H1 (cell line): ENCODE results near the gene ADGRF1. TPM values are rescaled to one million over a fixed set of nuclear protein-coding genes. Genes with fewer than 3 reads are reported as not detected.

Source experiments
- CTCF ChIA-PET: fragments of 300-600 bp; sonication (Branson Sonifier 250); formaldehyde crosslinking; loops from one replicate; lab custom pipeline; 2021; ENCODE audit not compliant: partially characterized antibody; lab: Charles Lee
- POLR2A ChIA-PET: fragments of 300-600 bp; sonication (Branson Sonifier 250); formaldehyde crosslinking; loops from one replicate; lab custom pipeline; 2021; ENCODE audit warnings: inconsistent platforms; ENCODE audit not compliant: partially characterized antibody; lab: Charles Lee
- DNase-seq, 2 experiments: peaks; one replicate each; pipeline versions ENCODE4 v3.0.0 to v3.0.0-alpha.2; 2010 to 2022; ENCODE audit warnings: low spot score in 2 of 2, low read depth in 1 of 2, mixed read lengths in 1 of 2
- FAIRE-seq: peaks from 2 replicates; lab custom pipeline; 2011; peaks lifted over from hg19 to GRCh38; lab: Jason Lieb, UNC
- H2AFZ ChIP-seq: 2 replicates; pipeline ENCODE4 v1.8.1; 2012; ENCODE audit warnings: low read length, inconsistent platforms
- H2AK5ac ChIP-seq: 2 replicates; pipeline ENCODE4 v1.6.1; 2013; ENCODE audit warnings: low read depth, low read length
- H2BK120ac ChIP-seq: replicated peaks from 2 replicates; pipeline ENCODE3; 2013; ENCODE audit warnings: low read depth, low read length, inconsistent platforms
- H2BK12ac ChIP-seq: 2 replicates; pipeline ENCODE4 v1.6.1; 2013; ENCODE audit warnings: low read depth, low read length
- H2BK15ac ChIP-seq: 2 replicates; pipeline ENCODE4 v1.6.1; 2013; ENCODE audit warnings: low read length
- H2BK20ac ChIP-seq: 2 replicates; pipeline ENCODE4 v1.6.1; 2013; ENCODE audit warnings: low read length
- H2BK5ac ChIP-seq: 2 replicates; pipeline ENCODE4 v1.6.1; 2013; ENCODE audit warnings: low read depth, low read length
- H3K14ac ChIP-seq: 2 replicates; pipeline ENCODE4 v1.6.1; 2013; ENCODE audit warnings: inconsistent platforms; ENCODE audit not compliant: insufficient read length
- H3K18ac ChIP-seq: 2 replicates; pipeline ENCODE4 v1.6.1; 2013; ENCODE audit warnings: low read length; ENCODE audit errors: extremely low read depth
- H3K23ac ChIP-seq: 2 replicates; pipeline ENCODE4 v1.6.1; 2013; ENCODE audit warnings: inconsistent platforms; ENCODE audit not compliant: insufficient read length
- H3K23me2 ChIP-seq: 2 replicates; pipeline ENCODE4 v1.6.1; 2013; ENCODE audit warnings: low read depth, low read length
- H3K27ac ChIP-seq: 2 replicates; pipeline ENCODE4 v1.6.1; 2011; ENCODE audit warnings: low read depth, low read length, inconsistent platforms
- H3K27me3 ChIP-seq, 4 experiments: replicated peaks in 1 of 4; 1 replicate in 1 of 4; 2 replicates in 3 of 4; pipeline versions ENCODE4 v1.6.1 to v1.8.1; 2011 to 2013; ENCODE audit warnings: low read length in 3 of 4, mild to moderate bottlenecking in 3 of 4, inconsistent platforms in 2 of 4, mixed read lengths in 2 of 4, moderate library complexity in 1 of 4; ENCODE audit not compliant: control insufficient read depth in 3 of 4, insufficient read depth in 3 of 4; ENCODE audit errors: extremely low read depth in 1 of 4
- H3K36me3 ChIP-seq, 4 experiments: 2 replicates each; pipeline versions ENCODE4 v1.6.1 to v1.8.1; 2011 to 2013; ENCODE audit warnings: mild to moderate bottlenecking in 4 of 4, low read length in 3 of 4, moderate library complexity in 2 of 4, control low read depth in 1 of 4, inconsistent platforms in 1 of 4; ENCODE audit not compliant: insufficient read depth in 4 of 4, control insufficient read depth in 2 of 4
- H3K4ac ChIP-seq: replicated peaks from 2 replicates; pipeline ENCODE3; 2013; ENCODE audit warnings: low read length, low read depth, mixed read lengths, inconsistent platforms; ENCODE audit not compliant: insufficient read length
- H3K4me1 ChIP-seq, 4 experiments: replicated peaks in 1 of 4; 1 replicate in 1 of 4; 2 replicates in 3 of 4; pipeline versions ENCODE4 v1.6.1 to v1.8.1; 2011 to 2013; ENCODE audit warnings: low read length in 3 of 4, inconsistent platforms in 2 of 4, mixed read lengths in 1 of 4; ENCODE audit not compliant: insufficient read depth in 4 of 4, control insufficient read depth in 3 of 4
- H3K4me2 ChIP-seq, 2 experiments: 2 replicates each; pipeline versions ENCODE4 v1.6.1 to v1.8.1; 2011 to 2013; ENCODE audit warnings: low read depth in 2 of 2, low read length in 2 of 2, control low read depth in 1 of 2, inconsistent platforms in 1 of 2, mild to moderate bottlenecking in 1 of 2; ENCODE audit not compliant: insufficient read depth in 1 of 2
- H3K4me3 ChIP-seq, 4 experiments: fragments of 200-600, 300-600 bp in 1 of 4; sonication (generic), shearing (Covaris generic), sonication (Bioruptor Twin) in 1 of 4; 2 replicates each; pipeline versions ENCODE4 v1.5.1 to v1.8.1; 2011 to 2016; ENCODE audit warnings: low read length in 4 of 4, low read depth in 3 of 4, control low read depth in 2 of 4, inconsistent platforms in 2 of 4, mild to moderate bottlenecking in 2 of 4, mixed read lengths in 1 of 4, moderate library complexity in 1 of 4; ENCODE audit not compliant: insufficient read depth in 2 of 4; ENCODE audit errors: extremely low read depth in 1 of 4
- H3K56ac ChIP-seq: replicated peaks from 2 replicates; pipeline ENCODE3; 2013; ENCODE audit warnings: low read depth, mild to moderate bottlenecking, mixed read lengths, low read length, inconsistent platforms; ENCODE audit not compliant: insufficient read length
- H3K79me1 ChIP-seq: 2 replicates; pipeline ENCODE4 v1.6.1; 2013; ENCODE audit warnings: low read depth, low read length, control low read depth
- H3K79me2 ChIP-seq, 2 experiments: 2 replicates each; pipeline versions ENCODE4 v1.6.1 to v1.8.1; 2012 to 2013; ENCODE audit warnings: low read length in 2 of 2, mild to moderate bottlenecking in 2 of 2, inconsistent platforms in 1 of 2; ENCODE audit not compliant: insufficient read depth in 2 of 2, control insufficient read depth in 1 of 2
- H3K9ac ChIP-seq, 4 experiments: replicated peaks in 1 of 4; 1 replicate in 1 of 4; 2 replicates in 3 of 4; pipeline versions ENCODE4 v1.6.1 to v1.8.1; 2011 to 2013; ENCODE audit warnings: low read depth in 3 of 4, low read length in 3 of 4, control low read depth in 2 of 4, mild to moderate bottlenecking in 2 of 4, moderate library complexity in 2 of 4, inconsistent platforms in 1 of 4; ENCODE audit errors: extremely low read depth in 1 of 4
- H3K9me3 ChIP-seq, 2 experiments: 2 replicates each; pipeline versions ENCODE4 v1.6.1 to v1.8.1; 2012 to 2013; ENCODE audit warnings: mild to moderate bottlenecking in 2 of 2, moderate library complexity in 2 of 2, control low read depth in 1 of 2, inconsistent platforms in 1 of 2, low read depth in 1 of 2, low read length in 1 of 2, mixed read lengths in 1 of 2; ENCODE audit not compliant: insufficient read depth in 2 of 2
- H4K20me1 ChIP-seq, 2 experiments: replicated peaks in 1 of 2; 2 replicates each; pipeline versions ENCODE3 to v1.8.1; 2011 to 2013; ENCODE audit warnings: inconsistent platforms in 2 of 2, low read length in 2 of 2, mild to moderate bottlenecking in 1 of 2; ENCODE audit not compliant: insufficient read depth in 2 of 2, control insufficient read depth in 1 of 2
- H4K5ac ChIP-seq: 2 replicates; pipeline ENCODE4 v1.6.1; 2013; ENCODE audit warnings: low read length, low read depth, mixed read lengths, inconsistent platforms; ENCODE audit not compliant: insufficient read length
- H4K8ac ChIP-seq: 2 replicates; pipeline ENCODE4 v1.8.0; 2013; ENCODE audit warnings: mild to moderate bottlenecking, moderate library complexity, low read length, inconsistent platforms; ENCODE audit not compliant: insufficient read depth; ENCODE audit errors: extremely low read depth
- H4K91ac ChIP-seq: replicated peaks from 2 replicates; pipeline ENCODE3; 2013; ENCODE audit warnings: low read length, mixed read lengths, inconsistent platforms; ENCODE audit not compliant: insufficient read length
- ASH2L ChIP-seq: fragments of 200-600, 300-600 bp; sonication (generic); IDR thresholded peaks from one replicate; pipeline ENCODE4 v1.7.1; 2017; ENCODE audit warnings: low read length
- CBX8 ChIP-seq: fragments of 300-800, 300-1000 bp; sonication (generic); IDR thresholded peaks from 2 replicates; pipeline ENCODE4 v1.7.1; 2016; ENCODE audit warnings: low read depth, low read length, borderline replicate concordance
- CHD2 ChIP-seq: IDR thresholded peaks from 2 replicates; pipeline ENCODE4 v1.6.1; 2012; ENCODE audit warnings: low read length, improper control_type of control experiment
- HDAC2 ChIP-seq, 2 experiments: fragments of 300-600 bp in 1 of 2; sonication (generic) in 1 of 2; IDR thresholded peaks; 2 replicates each; pipeline ENCODE4 v1.6.1; 2011 to 2012; ENCODE audit warnings: low read depth in 2 of 2, low read length in 2 of 2, mild to moderate bottlenecking in 2 of 2, moderate library complexity in 2 of 2, borderline replicate concordance in 1 of 2, inconsistent platforms in 1 of 2
- MAFK ChIP-seq: IDR thresholded peaks from 2 replicates; pipeline ENCODE4 v1.6.1; 2012; ENCODE audit warnings: low read depth, mild to moderate bottlenecking, improper control_type of control experiment, low read length
- NRF1 ChIP-seq: IDR thresholded peaks from 2 replicates; pipeline ENCODE4 v1.6.1; 2011; ENCODE audit warnings: mild to moderate bottlenecking, low read depth, low read length, improper control_type of control experiment
- POLR2AphosphoS5 ChIP-seq: IDR thresholded peaks from 2 replicates; pipeline ENCODE4 v1.6.1; 2011; ENCODE audit warnings: low read depth, low read length
- RAD21 ChIP-seq, 2 experiments: IDR thresholded peaks in 1 of 2; conservative IDR thresholded peaks in 1 of 2; 2 replicates each; pipeline ENCODE4 v1.6.1; 2011; ENCODE audit warnings: low read depth in 2 of 2, low read length in 2 of 2, improper control_type of control experiment in 1 of 2, inconsistent platforms in 1 of 2, mild to moderate bottlenecking in 1 of 2, moderate library complexity in 1 of 2
- SIN3A ChIP-seq, 2 experiments: IDR thresholded peaks in 1 of 2; conservative IDR thresholded peaks in 1 of 2; 2 replicates each; pipeline ENCODE4 v1.6.1; 2011 to 2012; ENCODE audit warnings: low read length in 2 of 2, improper control_type of control experiment in 1 of 2, low read depth in 1 of 2, mild to moderate bottlenecking in 1 of 2
- SP1 ChIP-seq: IDR thresholded peaks from 2 replicates; pipeline ENCODE4 v1.6.1; 2011; ENCODE audit warnings: low read depth, low read length
- WGBS, 2 experiments: shearing (Covaris generic) in 1 of 2; methylation state at CpG; one replicate each; pipeline versions ENCODE4 v1.1.6 to v1.1.7; 2013 to 2015; ENCODE audit warnings: low lambda C conversion rate in 2 of 2, mixed read lengths in 2 of 2, inconsistent platforms in 1 of 2, low coverage in 1 of 2, missing lambda C conversion rate in 1 of 2; ENCODE audit not compliant: insufficient replicate concordance in 2 of 2, insufficient coverage in 1 of 2, insufficient read length in 1 of 2; ENCODE audit errors: extremely low coverage in 1 of 2, missing lambda C conversion rate in 1 of 2; 5-methylcytosine and 5-hydroxymethylcytosine counted together
- polyA plus RNA-seq, 7 experiments: library from polyadenylated mRNA; depleted of rRNA in 3 of 7; stranded (reverse) in 5 of 7; unstranded in 2 of 7; fragments of >200 nt in 5 of 7; fragments of 200-250 nt in 2 of 7; gene quantifications; 1 replicate in 5 of 7; 2 replicates in 1 of 7; 4 replicates in 1 of 7; pipeline versions ENCODE4 v1.2.1 to v1.2.3, GENCODE V29; 2011 to 2013; ENCODE audit warnings: missing spikeins in 2 of 7, mixed read lengths in 2 of 7
- total RNA-seq: library from RNA; stranded (reverse); fragmentation: NEBNext Ultra II Directional; extraction: Animal tissue kit (Norgen Biotek cat#: 25700); gene quantifications from 2 replicates; pipeline ENCODE4 v1.2.1, GENCODE V29; 2021
- TF ChIP-seq, protein P1 (sequence below): IDR thresholded peaks from 2 replicates; pipeline ENCODE4 v1.6.1; 2011; ENCODE audit warnings: low read depth, mild to moderate bottlenecking, low read length; ENCODE audit not compliant: insufficient read depth

Gene ADGRF1
- total and polyA plus RNA-seq, 2 of the 8 experiments (the other 6 are each of a cell fraction or from before 2014, with no cell fraction given): not detected

DNA sequence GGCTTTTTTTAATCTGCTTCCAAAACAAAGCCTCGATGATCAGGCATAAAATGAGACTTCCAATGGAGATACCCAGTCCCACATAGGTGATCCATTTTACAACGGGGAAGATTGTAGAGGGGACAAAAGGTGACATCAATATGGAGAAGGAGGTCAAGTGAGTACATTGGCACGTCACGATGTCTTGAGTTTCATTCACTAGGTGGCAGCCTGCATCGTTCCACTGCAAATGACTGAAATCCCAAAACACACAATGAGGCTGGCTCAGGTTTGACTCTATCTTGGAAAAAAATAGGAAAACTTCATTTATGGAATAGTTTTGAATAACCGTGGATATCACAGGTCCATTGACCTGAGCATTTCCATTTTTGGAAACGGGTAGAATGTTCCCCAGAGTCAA, 32.5 kb downstream of the ADGRF1 start:
- FAIRE-seq: no peak
- CTCF ChIA-PET: interaction anchor here (0.7 to 1.4 kb wide), 7 partner anchors 18 to 518 kb away, joined by 3 to 10 read pairs (median 3); partner anchors contain the start of gene RCAN2
- POLR2A ChIA-PET: no interaction called here
- TF ChIP-seq SP1: no peak
- TF ChIP-seq CBX8: no peak
- TF ChIP-seq CHD2: no peak
- no peak for TF ChIP-seq POLR2AphosphoS5
- TF ChIP-seq MAFK: no peak
- TF ChIP-seq, protein P1, sequence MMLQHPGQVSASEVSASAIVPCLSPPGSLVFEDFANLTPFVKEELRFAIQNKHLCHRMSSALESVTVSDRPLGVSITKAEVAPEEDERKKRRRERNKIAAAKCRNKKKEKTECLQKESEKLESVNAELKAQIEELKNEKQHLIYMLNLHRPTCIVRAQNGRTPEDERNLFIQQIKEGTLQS: no peak
- no peak for TF ChIP-seq NRF1
- TF ChIP-seq HDAC2 (IDR thresholded peaks at IDR 0.05; ENCODE audit: borderline replicate concordance in 1 of 2, low read depth in 2 of 2, low read length in 2 of 2): no peak
- TF ChIP-seq RAD21 (IDR thresholded peaks at IDR 0.05 in 1 of 2, conservative IDR thresholded peaks at IDR 0.05 in 1 of 2; ENCODE audit: low read depth in 2 of 2, low read length in 2 of 2): peak in 1 of 2 experiments; percentile 31; a peak in 3 of 4 replicates
- no peak for TF ChIP-seq SIN3A (conservative IDR thresholded peaks at IDR 0.05 in 1 of 2, IDR thresholded peaks at IDR 0.05 in 1 of 2; ENCODE audit: low read depth in 1 of 2, low read length in 2 of 2)
- TF ChIP-seq ASH2L: no peak

More for the DNA sequence above, 32.5 kb downstream of the ADGRF1 start:
- Histone ChIP-seq H3K27ac (no peak overlapping the region), H3K79me2 (no peaks in the 10 kb centered on the region), H3K14ac (no peak overlapping the region), H2BK12ac (no peak overlapping the region), H4K5ac (no peak overlapping the region), H3K23ac (no peak overlapping the region), H3K36me3 (no peaks in the 10 kb centered on the region), H3K27me3 (no peaks in the 10 kb centered on the region), H3K9ac (no peak overlapping the region), H2AFZ (no peak overlapping the region), H3K9me3 (no peaks in the 10 kb centered on the region), H3K4me3 (no peak overlapping the region), H2BK20ac (no peak overlapping the region), H3K18ac (no peak overlapping the region), H4K8ac (no peak overlapping the region), H3K4me1 (no peaks in the 10 kb centered on the region), H2BK5ac (no peak overlapping the region), H3K4ac (no peak overlapping the region), H3K4me2 (no peak overlapping the region), H3K23me2 (no peaks in the 10 kb centered on the region), H3K79me1 (no peaks in the 10 kb centered on the region), H2BK15ac (no peak overlapping the region), H3K56ac (no peak overlapping the region), H4K91ac (no peak overlapping the region), H4K20me1 (no peaks in the 10 kb centered on the region), H2AK5ac (no peak overlapping the region), H2BK120ac (no peak overlapping the region)
- WGBS, 2 experiments: 83% methylated on average over 7 of the region's 7 CpGs; no CpG with 5 or more reads in 1 of the 2 experiments
- DNase-seq: no peak
